HG03571 (cell line): ENCODE data around the gene VAV3.
"Not testable (repeated sequence)": the region's sequence is repeated elsewhere in the genome, so short reads cannot be mapped to it uniquely, and the experiment has no call there.

Experiments
- ATAC-seq: cut with Tn5 transposase; IDR thresholded peaks from one replicate; pipeline ENCODE4 v1.9.1; 2021; ENCODE audit not compliant: unreplicated experiment

Gene VAV3

GRCh38 chr1:107965110-107965991 lies at the start of gene VAV3:
TSS of gene VAV3 (minus strand) at chr1:107965180. CDS start at chr1:107964869, 311 bp downstream.
- no peak for ATAC-seq

- no peak for ATAC-seq
Measured at GRCh38 chr1:108012553-108012952, 47.6 kb upstream of the VAV3 start.

GRCh38 chr1:108011295-108011694 lies 46.3 kb upstream of the VAV3 start:
- no peak for ATAC-seq

GRCh38 chr1:108010581-108010980 lies 45.6 kb upstream of the VAV3 start:
- ATAC-seq = no peak

- no peak for ATAC-seq
Measured at GRCh38 chr1:108009603-108010195, 44.7 kb upstream of the VAV3 start.

- no peak for ATAC-seq
Measured at GRCh38 chr1:108007531-108007930, 42.6 kb upstream of the VAV3 start.

- ATAC-seq = no peak
Measured at GRCh38 chr1:108007070-108007469, 42.1 kb upstream of the VAV3 start.

GRCh38 chr1:108004919-108005318 lies 39.9 kb upstream of the VAV3 start:
- not testable (repeated sequence) for ATAC-seq

GRCh38 chr1:108000620-108001111 lies 35.7 kb upstream of the VAV3 start:
- no peak for ATAC-seq

- no peak for ATAC-seq
Measured at GRCh38 chr1:108000184-108000583, 35.2 kb upstream of the VAV3 start.

- ATAC-seq = no peak
Measured at GRCh38 chr1:107997866-107998265, 32.9 kb upstream of the VAV3 start.

- ATAC-seq = no peak
Measured at GRCh38 chr1:107993920-107994319, 28.9 kb upstream of the VAV3 start.

- no peak for ATAC-seq
Measured at GRCh38 chr1:107992347-107992746, 27.4 kb upstream of the VAV3 start.

GRCh38 chr1:107991371-107992066 lies 26.5 kb upstream of the VAV3 start:
- ATAC-seq = no peak

- ATAC-seq = no peak
Measured at GRCh38 chr1:107990606-107991005, 25.6 kb upstream of the VAV3 start.

- no peak for ATAC-seq
Measured at GRCh38 chr1:107981277-107981676, 16.3 kb upstream of the VAV3 start.

- no peak for ATAC-seq
Measured at GRCh38 chr1:107979926-107980325, 14.9 kb upstream of the VAV3 start.

- ATAC-seq = no peak
Measured at GRCh38 chr1:107979088-107979487, 14.1 kb upstream of the VAV3 start.

GRCh38 chr1:107976836-107977235 lies 11.9 kb upstream of the VAV3 start:
- no peak for ATAC-seq

GRCh38 chr1:107976431-107976830 lies 11.5 kb upstream of the VAV3 start:
- no peak for ATAC-seq

GRCh38 chr1:107975851-107976250 lies 10.9 kb upstream of the VAV3 start:
- ATAC-seq = no peak

- ATAC-seq = no peak
Measured at GRCh38 chr1:107974090-107974489, 9.1 kb upstream of the VAV3 start.
